Measurements from ENCODE around the gene CHCHD3.

Gene CHCHD3

DNA sequence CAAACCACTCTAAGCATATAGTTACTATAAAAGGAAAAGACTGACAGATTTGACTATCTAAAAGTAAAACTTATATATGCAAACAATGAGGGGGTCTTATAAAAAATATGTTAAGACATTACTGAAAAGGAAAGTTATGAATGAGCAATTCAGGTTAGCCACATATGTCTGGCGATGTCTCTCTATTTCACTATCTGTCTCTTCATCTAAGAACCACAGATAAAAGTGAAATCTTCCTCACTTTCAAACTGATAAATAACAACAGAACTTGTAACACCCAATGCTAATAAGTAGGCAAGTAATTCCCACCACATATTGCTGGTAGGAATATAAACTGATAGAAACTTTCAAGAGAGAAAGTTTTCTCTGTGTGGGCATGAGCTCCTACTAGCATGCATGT lies 138.2 kb downstream of the CHCHD3 start:
- TF ChIP-seq, protein P1, sequence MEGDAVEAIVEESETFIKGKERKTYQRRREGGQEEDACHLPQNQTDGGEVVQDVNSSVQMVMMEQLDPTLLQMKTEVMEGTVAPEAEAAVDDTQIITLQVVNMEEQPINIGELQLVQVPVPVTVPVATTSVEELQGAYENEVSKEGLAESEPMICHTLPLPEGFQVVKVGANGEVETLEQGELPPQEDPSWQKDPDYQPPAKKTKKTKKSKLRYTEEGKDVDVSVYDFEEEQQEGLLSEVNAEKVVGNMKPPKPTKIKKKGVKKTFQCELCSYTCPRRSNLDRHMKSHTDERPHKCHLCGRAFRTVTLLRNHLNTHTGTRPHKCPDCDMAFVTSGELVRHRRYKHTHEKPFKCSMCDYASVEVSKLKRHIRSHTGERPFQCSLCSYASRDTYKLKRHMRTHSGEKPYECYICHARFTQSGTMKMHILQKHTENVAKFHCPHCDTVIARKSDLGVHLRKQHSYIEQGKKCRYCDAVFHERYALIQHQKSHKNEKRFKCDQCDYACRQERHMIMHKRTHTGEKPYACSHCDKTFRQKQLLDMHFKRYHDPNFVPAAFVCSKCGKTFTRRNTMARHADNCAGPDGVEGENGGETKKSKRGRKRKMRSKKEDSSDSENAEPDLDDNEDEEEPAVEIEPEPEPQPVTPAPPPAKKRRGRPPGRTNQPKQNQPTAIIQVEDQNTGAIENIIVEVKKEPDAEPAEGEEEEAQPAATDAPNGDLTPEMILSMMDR (IDR thresholded peaks at IDR 0.05; ENCODE audit: low read depth, low read length, missing control alignments): no peak
- no peak for DNase-seq (ENCODE audit: extremely low read depth, low read depth)
- no peak overlapping the region for H3K4me3 ChIP-seq (replicated peaks; ENCODE audit: low read depth, low read length)

DNA sequence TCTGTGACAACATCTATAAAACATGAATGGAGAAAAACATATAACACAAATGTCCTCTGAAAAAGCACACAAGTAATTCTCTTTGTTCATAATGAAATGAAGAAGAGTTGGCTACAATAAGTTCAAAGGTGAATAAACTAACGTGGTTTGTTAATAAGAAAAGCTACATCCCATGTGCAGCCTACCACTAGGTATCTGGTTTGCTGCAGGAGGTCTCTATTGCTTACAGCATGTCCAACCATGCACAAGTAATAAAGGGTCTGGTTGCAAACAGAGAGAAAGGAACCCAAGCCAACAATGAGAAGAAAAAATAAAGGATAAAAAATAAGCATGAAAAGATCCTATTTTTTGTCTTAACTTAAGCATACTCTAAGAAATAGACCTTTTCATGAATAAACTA lies 139.2 kb downstream of the CHCHD3 start:
- no peak for DNase-seq (ENCODE audit: extremely low read depth, low read depth)
- TF ChIP-seq, protein P1 (IDR thresholded peaks at IDR 0.05; ENCODE audit: low read depth, low read length, missing control alignments): no peak
- no peak overlapping the region for H3K4me3 ChIP-seq (replicated peaks; ENCODE audit: low read depth, low read length)

DNA sequence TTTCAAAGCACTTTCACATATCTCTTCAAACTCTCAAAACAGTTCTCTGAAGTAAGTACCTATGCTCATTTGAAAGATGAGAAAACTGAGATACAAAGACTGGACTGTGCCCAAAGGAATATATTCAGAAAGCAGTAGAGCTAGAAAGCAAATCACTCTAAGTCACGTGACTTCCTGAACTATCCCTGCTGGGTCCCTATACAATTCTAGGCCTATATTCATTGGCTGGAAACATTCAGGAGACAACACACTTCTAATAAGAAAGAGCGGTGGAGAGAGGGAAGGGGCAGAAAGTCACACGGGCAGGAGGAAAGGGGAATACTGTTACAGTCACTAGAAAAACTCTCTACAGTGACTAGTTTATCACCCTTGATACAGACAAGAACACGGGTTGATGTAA lies 140.0 kb downstream of the CHCHD3 start:
- TF ChIP-seq, protein P1 (IDR thresholded peaks at IDR 0.05; ENCODE audit: low read depth, low read length, missing control alignments): no peak
- H3K4me3 ChIP-seq (replicated peaks; ENCODE audit: low read depth, low read length): no peak overlapping the region
- DNase-seq (ENCODE audit: extremely low read depth, low read depth): no peak

DNA sequence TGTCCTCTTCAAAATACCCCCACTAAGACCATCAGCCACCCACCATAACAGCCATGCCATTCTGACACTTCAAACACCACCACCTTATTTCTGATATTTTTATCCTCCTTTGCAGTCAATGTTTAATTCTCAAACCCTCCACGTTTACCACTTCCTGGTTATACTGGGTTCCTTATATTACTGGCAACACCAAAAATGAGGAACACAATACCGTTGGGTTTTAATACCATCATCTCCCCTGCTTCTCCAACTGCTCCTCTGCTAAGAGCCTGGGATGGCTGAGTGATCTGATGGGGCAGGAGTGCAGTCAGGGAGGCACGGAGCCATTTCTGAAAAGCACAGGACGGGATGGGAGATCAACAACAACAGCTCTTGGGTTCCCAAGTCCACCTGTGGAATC lies 140.5 kb downstream of the CHCHD3 start:
- no peak overlapping the region for H3K4me3 ChIP-seq (replicated peaks; ENCODE audit: low read depth, low read length)
- no peak for DNase-seq (ENCODE audit: extremely low read depth, low read depth)
- TF ChIP-seq, protein P1 (IDR thresholded peaks at IDR 0.05; ENCODE audit: low read depth, low read length, missing control alignments): no peak

DNA sequence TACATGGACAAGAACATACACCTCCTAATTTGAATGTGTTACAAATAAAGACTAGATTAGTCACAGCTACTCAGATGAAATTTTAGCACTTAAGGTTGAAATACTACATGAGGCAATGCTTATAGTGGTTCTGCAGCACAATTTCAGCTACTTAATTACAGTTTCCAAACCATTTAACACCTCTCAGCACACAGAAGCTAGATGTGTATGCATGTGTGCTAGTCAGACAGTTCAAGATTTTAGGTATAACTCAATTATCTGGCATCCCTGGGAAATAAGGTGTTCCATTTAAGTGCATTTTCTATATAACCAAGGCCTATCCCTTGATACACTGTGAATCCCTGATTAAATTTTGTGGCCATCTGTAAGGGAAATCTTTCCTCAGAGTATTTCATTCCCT lies 141.8 kb downstream of the CHCHD3 start:
- TF ChIP-seq, protein P1 (IDR thresholded peaks at IDR 0.05; ENCODE audit: low read depth, low read length, missing control alignments): no peak
- no peak for DNase-seq (ENCODE audit: extremely low read depth, low read depth)

DNA sequence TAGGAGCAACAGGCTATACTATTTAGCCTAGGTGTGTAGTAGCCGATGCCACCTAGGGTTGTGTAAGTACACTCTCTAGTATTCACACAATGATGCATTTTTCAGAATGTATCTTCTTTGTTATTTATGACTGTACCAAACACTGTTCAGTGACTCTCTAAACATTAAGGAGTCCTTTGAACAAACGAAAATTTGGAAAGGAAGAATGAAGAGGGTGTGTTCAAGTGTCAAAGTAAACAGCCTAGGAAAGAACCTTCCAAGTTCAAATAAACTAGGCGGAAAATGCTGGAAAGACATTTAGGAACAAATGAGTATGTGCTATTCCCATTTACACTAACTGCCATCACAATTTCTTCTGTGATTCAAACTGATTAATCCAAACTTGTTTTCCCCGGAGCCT lies 142.4 kb downstream of the CHCHD3 start:
- TF ChIP-seq, protein P1 (IDR thresholded peaks at IDR 0.05; ENCODE audit: low read depth, low read length, missing control alignments): no peak
- no peak for DNase-seq (ENCODE audit: extremely low read depth, low read depth)

More for the DNA sequence above, 141.8 kb downstream of the CHCHD3 start:
- no peak overlapping the region for H3K4me3 ChIP-seq (replicated peaks; ENCODE audit: low read depth, low read length)

DNA sequence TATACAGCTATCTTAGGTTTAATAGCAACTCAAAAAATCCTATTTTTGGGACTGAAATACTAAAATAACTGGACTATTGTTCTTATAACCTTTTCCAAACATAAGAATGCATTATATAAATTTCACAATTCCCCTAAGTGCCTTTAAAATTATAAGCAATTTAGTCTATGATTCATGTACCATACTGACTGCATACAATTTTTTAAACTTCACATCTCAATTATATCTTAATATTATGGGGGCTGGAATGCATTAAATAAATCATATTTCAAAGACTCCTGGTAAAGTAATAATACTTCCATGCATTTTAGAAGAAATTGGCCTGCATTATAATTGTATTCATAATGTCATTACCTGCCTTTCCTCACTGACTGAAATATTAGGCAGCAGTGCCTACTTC lies 144.6 kb downstream of the CHCHD3 start:
- no peak for DNase-seq (ENCODE audit: extremely low read depth, low read depth)
- TF ChIP-seq, protein P1 (IDR thresholded peaks at IDR 0.05; ENCODE audit: low read depth, low read length, missing control alignments): no peak
- no peak overlapping the region for H3K4me3 ChIP-seq (replicated peaks; ENCODE audit: low read depth, low read length)

More for the DNA sequence above, 142.4 kb downstream of the CHCHD3 start:
- H3K4me3 ChIP-seq (replicated peaks; ENCODE audit: low read depth, low read length): no peak overlapping the region
